22Rv1 (cell line): ENCODE data around the gene BCO2.

Source experiments
- H3K27ac ChIP-seq: fragments of 450-650 bp; 2 replicates; pipeline ENCODE4 v1.5.1; 2017
- CTCF ChIP-seq: fragments of 450-650 bp; IDR thresholded peaks from 2 replicates; pipeline ENCODE4 v1.5.1; 2017; ENCODE audit warnings: mild to moderate bottlenecking
- ZFX ChIP-seq: fragments of 450-650 bp; IDR thresholded peaks from 2 replicates; pipeline ENCODE4 v1.6.1; 2017; ENCODE audit warnings: antibody characterized with exemption, borderline replicate concordance

The BCO2 gene

GRCh38 chr11:112210890-112211289 lies 35.6 kb downstream of the BCO2 start:
- no peak for TF ChIP-seq ZFX
- no peak for TF ChIP-seq CTCF
- H3K27ac ChIP-seq: no peak overlapping the region

GRCh38 chr11:112211536-112211935 lies 36.2 kb downstream of the BCO2 start:
- TF ChIP-seq CTCF: no peak
- TF ChIP-seq ZFX: no peak
- H3K27ac ChIP-seq: no peak overlapping the region

- no peak for TF ChIP-seq CTCF
- TF ChIP-seq ZFX: no peak
- no peak overlapping the region for H3K27ac ChIP-seq
These were observed 37.0 kb downstream of the BCO2 start for GRCh38 chr11:112212290-112212689.

- no peak overlapping the region for H3K27ac ChIP-seq
- TF ChIP-seq ZFX: no peak
- no peak for TF ChIP-seq CTCF
These were observed 37.4 kb downstream of the BCO2 start for GRCh38 chr11:112212710-112213109.

- no peak for TF ChIP-seq ZFX
- no peak overlapping the region for H3K27ac ChIP-seq
These were observed 38.4 kb downstream of the BCO2 start for GRCh38 chr11:112213753-112214152.

GRCh38 chr11:112215621-112216020 lies 40.3 kb downstream of the BCO2 start:
- TF ChIP-seq CTCF (no peak), ZFX (no peak)
- H3K27ac ChIP-seq: no peak overlapping the region

GRCh38 chr11:112216561-112217105 lies 41.3 kb downstream of the BCO2 start:
- TF ChIP-seq CTCF: no peak
- no peak for TF ChIP-seq ZFX
- H3K27ac ChIP-seq: no peak overlapping the region
